GM23338 (cell line): ENCODE measurements around the gene CNNM3. TPM values are rescaled to one million over a fixed set of nuclear protein-coding genes. Genes with fewer than 3 reads are reported as not detected.

ENCODE experiments used
- ATAC-seq: fragments of 200-7000 bp; cut with Tn5 transposase; 3 replicates; pipeline ENCODE4 v1.9.1; 2020
- DNase-seq: peaks from one replicate; pipeline ENCODE4 v3.0.0-alpha.2; 2015; ENCODE audit warnings: low spot score
- H2AFZ ChIP-seq: fragments of 200-600 bp; sonication (generic); 2 replicates; pipeline ENCODE4 v1.8.0; 2016; ENCODE audit warnings: antibody characterized with exemption, mild to moderate bottlenecking, moderate library complexity
- H3F3A ChIP-seq: fragments of 200-600 bp; sonication (generic); replicated peaks from 2 replicates; pipeline ENCODE4 v1.8.0; 2017; ENCODE audit warnings: antibody characterized with exemption, mixed run types, low read depth
- H3K27ac ChIP-seq: fragments of 200-600 bp; sonication (generic); 2 replicates; pipeline ENCODE4 v1.6.1; 2016; ENCODE audit warnings: low read depth
- H3K27me3 ChIP-seq: fragments of 200-600 bp; sonication (generic); 2 replicates; pipeline ENCODE4 v1.8.0; 2016; ENCODE audit warnings: mild to moderate bottlenecking, mixed run types, moderate library complexity; ENCODE audit not compliant: insufficient read depth
- H3K36me3 ChIP-seq: fragments of 200-600 bp; sonication (generic); 2 replicates; pipeline ENCODE4 v1.8.0; 2016; ENCODE audit warnings: mild to moderate bottlenecking; ENCODE audit not compliant: insufficient read depth
- H3K4me1 ChIP-seq: fragments of 200-600 bp; sonication (generic); 2 replicates; pipeline ENCODE4 v1.8.0; 2016; ENCODE audit warnings: mild to moderate bottlenecking, moderate library complexity; ENCODE audit not compliant: insufficient read depth
- H3K4me2 ChIP-seq: fragments of 200-600 bp; sonication (generic); 2 replicates; pipeline ENCODE4 v1.7.1; 2017; ENCODE audit warnings: mixed run types
- H3K4me3 ChIP-seq: fragments of 200-600 bp; sonication (generic); 2 replicates; pipeline ENCODE4 v1.6.1; 2016; ENCODE audit warnings: mixed run types
- H3K79me2 ChIP-seq: fragments of 200-600 bp; sonication (generic); replicated peaks from 2 replicates; pipeline ENCODE4 v1.8.0; 2017; ENCODE audit warnings: mild to moderate bottlenecking; ENCODE audit not compliant: insufficient read depth
- H3K9me2 ChIP-seq: fragments of 200-600 bp; sonication (generic); 2 replicates; pipeline ENCODE4 v1.8.0; 2017; ENCODE audit not compliant: insufficient read depth
- H4K20me1 ChIP-seq: fragments of 200-600 bp; sonication (generic); replicated peaks from 2 replicates; pipeline ENCODE4 v1.8.0; 2017; ENCODE audit warnings: mild to moderate bottlenecking; ENCODE audit not compliant: insufficient read depth
- H3K27ac Mint-ChIP-seq: 2 replicates; pipeline ENCODE4 v1.8.0; 2020; ENCODE audit warnings: inconsistent platforms, mild to moderate bottlenecking, moderate library complexity, mixed read lengths
- H3K27me3 Mint-ChIP-seq: 3 replicates; pipeline ENCODE4 v1.8.0; 2022; ENCODE audit warnings: low read depth, mild to moderate bottlenecking, moderate library complexity, mixed read lengths, inconsistent platforms; ENCODE audit not compliant: insufficient read depth, poor library complexity
- H3K36me3 Mint-ChIP-seq: 3 replicates; pipeline ENCODE4 v1.8.0; 2021; ENCODE audit warnings: low read depth, mild to moderate bottlenecking, inconsistent platforms, moderate library complexity, mixed read lengths
- H3K4me1 Mint-ChIP-seq: 3 replicates; pipeline ENCODE4 v1.8.0; 2020; ENCODE audit warnings: mild to moderate bottlenecking, inconsistent platforms, mixed read lengths
- H3K4me3 Mint-ChIP-seq: 3 replicates; pipeline ENCODE4 v1.8.0; 2021; ENCODE audit warnings: moderate library complexity, mild to moderate bottlenecking, inconsistent platforms, mixed read lengths
- H3K9me3 Mint-ChIP-seq: 3 replicates; pipeline ENCODE4 v1.8.0; 2020; ENCODE audit warnings: moderate library complexity, mild to moderate bottlenecking, inconsistent platforms, mixed read lengths
- CREB1 ChIP-seq: fragments of 250-450 bp; sonication (Bioruptor Pico); IDR thresholded peaks from 2 replicates; pipeline ENCODE4 v1.5.0; 2020; ENCODE audit warnings: low read depth, mild to moderate bottlenecking, moderate library complexity
- CTCF ChIP-seq, 2 experiments: fragments of 200-600 bp in 1 of 2; sonication (generic) in 1 of 2; conservative IDR thresholded peaks; 2 replicates each; pipeline versions ENCODE4 v1.5.1 to v1.6.1; 2016 to 2017; ENCODE audit warnings: antibody characterized with exemption in 2 of 2, low read depth in 2 of 2, mild to moderate bottlenecking in 2 of 2, moderate library complexity in 1 of 2
- EZH2 ChIP-seq: fragments of 200-600 bp; sonication (generic); IDR thresholded peaks from one replicate; pipeline ENCODE4 v1.8.0; 2017; ENCODE audit warnings: antibody characterized with exemption, mild to moderate bottlenecking, low read depth; ENCODE audit not compliant: unreplicated experiment
- EZH2phosphoT487 ChIP-seq: fragments of 200-600 bp; sonication (generic); IDR thresholded peaks from one replicate; pipeline ENCODE4 v1.8.1; 2018; ENCODE audit warnings: antibody characterized with exemption; ENCODE audit not compliant: unreplicated experiment
- JUNB ChIP-seq: IDR thresholded peaks from one replicate; pipeline ENCODE4 v1.6.1; 2016; ENCODE audit warnings: antibody characterized with exemption; ENCODE audit not compliant: unreplicated experiment
- NANOG ChIP-seq: IDR thresholded peaks from 2 replicates; pipeline ENCODE4 v1.6.1; 2016; ENCODE audit warnings: antibody characterized with exemption, borderline replicate concordance
- POLR2AphosphoS5 ChIP-seq: IDR thresholded peaks from 2 replicates; pipeline ENCODE4 v1.6.1; 2016; ENCODE audit warnings: antibody characterized with exemption, low read depth
- STAT1 ChIP-seq: IDR thresholded peaks from one replicate; pipeline ENCODE4 v1.6.1; 2016; ENCODE audit warnings: antibody characterized with exemption; ENCODE audit not compliant: unreplicated experiment
- ZNF114 ChIP-seq: fragments of 250-450 bp; sonication (Bioruptor Pico); IDR thresholded peaks from 2 replicates; pipeline ENCODE4 v1.5.0; 2020; ENCODE audit warnings: mild to moderate bottlenecking, moderate library complexity
- ZNF331 ChIP-seq: fragments of 250-450 bp; sonication (Bioruptor Pico); IDR thresholded peaks from 2 replicates; pipeline ENCODE4 v1.5.0; 2020; ENCODE audit warnings: low read depth, mild to moderate bottlenecking, moderate library complexity
- polyA plus RNA-seq: library from polyadenylated mRNA; unstranded; fragments of >200 nt; fragmentation: Nextera tagmentation; extraction: Ambion mirVana; gene quantifications from 2 replicates; pipeline ENCODE4 v1.2.1, GENCODE V29; 2016
- total RNA-seq: library from RNA; depleted of rRNA; stranded (reverse); fragments of >200 nt; shearing (Covaris generic); gene quantifications from 2 replicates; pipeline ENCODE4 v1.2.3, GENCODE V29; 2014
- TF ChIP-seq, protein P1 (sequence below): IDR thresholded peaks from one replicate; pipeline ENCODE4 v1.6.1; 2018; ENCODE audit warnings: antibody characterized with exemption; ENCODE audit not compliant: unreplicated experiment
- TF ChIP-seq, protein P2 (sequence below): IDR thresholded peaks from 2 replicates; pipeline ENCODE4 v1.6.1; 2016; ENCODE audit warnings: antibody characterized with exemption

The CNNM3 gene
- total and polyA plus RNA-seq, 2 experiments from 2014 or later: 5.3 to 25.7 TPM

GRCh38 chr2:96822786-96823185, 6.7 kb downstream of the CNNM3 start:
- peaks cover 10% of the 10 kb centered on the region for H3K4me1 ChIP-seq
- 0 out of 2 replicates have a peak overlapping the region, but pooled peaks have one; percentile 39 for H3K27ac ChIP-seq
- no peak overlapping the region for H2AFZ ChIP-seq
- H3K9me3 Mint-ChIP-seq: no peaks in the 10 kb centered on the region
- no peaks in the 10 kb centered on the region for H3F3A ChIP-seq
- H3K36me3 ChIP-seq: no peaks in the 10 kb centered on the region; the same call in 1 of the 2 replicates
- H3K4me1 Mint-ChIP-seq: peaks cover 36% of the 10 kb centered on the region
- no peaks in the 10 kb centered on the region for H3K27me3 ChIP-seq
- no peak overlapping the region for H3K4me3 Mint-ChIP-seq
- peak overlapping the region; percentile 81; the same call in 1 of the 2 replicates for H3K27ac Mint-ChIP-seq
- H3K36me3 Mint-ChIP-seq: peaks cover 68% of the 10 kb centered on the region
- TF ChIP-seq JUNB (no peak), POLR2AphosphoS5 (no peak), EZH2 (no peak), STAT1 (no peak), NANOG (no peak), ZNF114 (no peak)
- TF ChIP-seq, protein P1, sequence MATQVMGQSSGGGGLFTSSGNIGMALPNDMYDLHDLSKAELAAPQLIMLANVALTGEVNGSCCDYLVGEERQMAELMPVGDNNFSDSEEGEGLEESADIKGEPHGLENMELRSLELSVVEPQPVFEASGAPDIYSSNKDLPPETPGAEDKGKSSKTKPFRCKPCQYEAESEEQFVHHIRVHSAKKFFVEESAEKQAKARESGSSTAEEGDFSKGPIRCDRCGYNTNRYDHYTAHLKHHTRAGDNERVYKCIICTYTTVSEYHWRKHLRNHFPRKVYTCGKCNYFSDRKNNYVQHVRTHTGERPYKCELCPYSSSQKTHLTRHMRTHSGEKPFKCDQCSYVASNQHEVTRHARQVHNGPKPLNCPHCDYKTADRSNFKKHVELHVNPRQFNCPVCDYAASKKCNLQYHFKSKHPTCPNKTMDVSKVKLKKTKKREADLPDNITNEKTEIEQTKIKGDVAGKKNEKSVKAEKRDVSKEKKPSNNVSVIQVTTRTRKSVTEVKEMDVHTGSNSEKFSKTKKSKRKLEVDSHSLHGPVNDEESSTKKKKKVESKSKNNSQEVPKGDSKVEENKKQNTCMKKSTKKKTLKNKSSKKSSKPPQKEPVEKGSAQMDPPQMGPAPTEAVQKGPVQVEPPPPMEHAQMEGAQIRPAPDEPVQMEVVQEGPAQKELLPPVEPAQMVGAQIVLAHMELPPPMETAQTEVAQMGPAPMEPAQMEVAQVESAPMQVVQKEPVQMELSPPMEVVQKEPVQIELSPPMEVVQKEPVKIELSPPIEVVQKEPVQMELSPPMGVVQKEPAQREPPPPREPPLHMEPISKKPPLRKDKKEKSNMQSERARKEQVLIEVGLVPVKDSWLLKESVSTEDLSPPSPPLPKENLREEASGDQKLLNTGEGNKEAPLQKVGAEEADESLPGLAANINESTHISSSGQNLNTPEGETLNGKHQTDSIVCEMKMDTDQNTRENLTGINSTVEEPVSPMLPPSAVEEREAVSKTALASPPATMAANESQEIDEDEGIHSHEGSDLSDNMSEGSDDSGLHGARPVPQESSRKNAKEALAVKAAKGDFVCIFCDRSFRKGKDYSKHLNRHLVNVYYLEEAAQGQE: no peak
- peaks cover 70% of the 10 kb centered on the region for H3K79me2 ChIP-seq
- H3K4me3 ChIP-seq: no peak overlapping the region
- H4K20me1 ChIP-seq: peaks cover 45% of the 10 kb centered on the region
- H3K9me2 ChIP-seq: no peaks in the 10 kb centered on the region
- H3K27me3 Mint-ChIP-seq: peaks cover 11% of the 10 kb centered on the region
- no peak for DNase-seq
- ATAC-seq: no peak
- no peak overlapping the region for H3K4me2 ChIP-seq

DNA sequence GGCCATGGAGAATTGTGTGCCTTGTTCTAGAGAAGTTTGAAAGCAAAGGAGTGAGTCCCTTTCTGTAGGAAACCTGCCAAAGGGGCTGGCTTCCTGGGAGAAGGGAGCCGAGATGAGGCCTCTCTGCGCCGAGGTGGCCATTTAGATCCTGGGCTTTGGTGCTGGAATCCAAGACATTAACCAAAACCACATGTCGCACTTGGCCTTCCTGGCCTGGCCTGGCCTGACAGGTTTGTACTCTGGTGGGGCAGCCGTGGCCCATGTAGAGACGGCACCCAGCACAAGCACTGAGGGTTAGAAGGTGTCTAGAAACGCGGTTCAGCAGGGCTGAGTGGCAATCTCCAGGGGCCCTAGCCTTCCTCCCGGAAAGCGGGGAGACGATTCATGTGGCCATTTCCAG, 7.1 kb downstream of the CNNM3 start:
- peaks cover 66% of the 10 kb centered on the region for H3K79me2 ChIP-seq
- no peak overlapping the region for H3K4me3 ChIP-seq
- peaks cover 41% of the 10 kb centered on the region for H4K20me1 ChIP-seq
- Mint-ChIP-seq H3K27ac (no peak overlapping the region), H3K4me3 (no peak overlapping the region), H3K36me3 (peaks cover 68% of the 10 kb centered on the region), H3K4me1 (peaks cover 31% of the 10 kb centered on the region), H3K27me3 (peaks cover 7% of the 10 kb centered on the region), H3K9me3 (no peaks in the 10 kb centered on the region)
- no peaks in the 10 kb centered on the region for H3F3A ChIP-seq
- peaks cover 6% of the 10 kb centered on the region for H3K4me1 ChIP-seq
- H3K27ac ChIP-seq: 0 out of 2 replicates have a peak overlapping the region, but pooled peaks have one; percentile 39
- DNase-seq: no peak
- H3K9me2 ChIP-seq: no peaks in the 10 kb centered on the region
- H2AFZ ChIP-seq: no peak overlapping the region
- H3K4me2 ChIP-seq: no peak overlapping the region
- no peaks in the 10 kb centered on the region for H3K27me3 ChIP-seq
- no peaks in the 10 kb centered on the region; the same call in 1 of the 2 replicates for H3K36me3 ChIP-seq
- no peak for ATAC-seq
- TF ChIP-seq EZH2phosphoT487: no peak
- TF ChIP-seq, protein P1: no peak
- TF ChIP-seq, protein P2, sequence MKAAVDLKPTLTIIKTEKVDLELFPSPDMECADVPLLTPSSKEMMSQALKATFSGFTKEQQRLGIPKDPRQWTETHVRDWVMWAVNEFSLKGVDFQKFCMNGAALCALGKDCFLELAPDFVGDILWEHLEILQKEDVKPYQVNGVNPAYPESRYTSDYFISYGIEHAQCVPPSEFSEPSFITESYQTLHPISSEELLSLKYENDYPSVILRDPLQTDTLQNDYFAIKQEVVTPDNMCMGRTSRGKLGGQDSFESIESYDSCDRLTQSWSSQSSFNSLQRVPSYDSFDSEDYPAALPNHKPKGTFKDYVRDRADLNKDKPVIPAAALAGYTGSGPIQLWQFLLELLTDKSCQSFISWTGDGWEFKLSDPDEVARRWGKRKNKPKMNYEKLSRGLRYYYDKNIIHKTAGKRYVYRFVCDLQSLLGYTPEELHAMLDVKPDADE: no peak
- no peak for TF ChIP-seq EZH2
- no peak for TF ChIP-seq POLR2AphosphoS5
- TF ChIP-seq JUNB: no peak
- TF ChIP-seq CREB1 (CRISPR knock-in tag): no peak
- no peak for TF ChIP-seq ZNF114
- no peak for TF ChIP-seq ZNF331
- no peak for TF ChIP-seq STAT1
- TF ChIP-seq CTCF (conservative IDR thresholded peaks at IDR 0.05; ENCODE audit: low read depth in 2 of 2): no peak
